Left hindlimb (tissue), 1 donor: ENCODE data around the gene IGSF11.
"Not testable (repeated sequence)": the region's sequence is repeated elsewhere in the genome, so short reads cannot be mapped to it uniquely, and the experiment has no call there.

Experiments
- DNase-seq: peaks from one replicate; pipeline ENCODE4 v3.0.0-alpha.2; 2018

Gene IGSF11

DNA sequence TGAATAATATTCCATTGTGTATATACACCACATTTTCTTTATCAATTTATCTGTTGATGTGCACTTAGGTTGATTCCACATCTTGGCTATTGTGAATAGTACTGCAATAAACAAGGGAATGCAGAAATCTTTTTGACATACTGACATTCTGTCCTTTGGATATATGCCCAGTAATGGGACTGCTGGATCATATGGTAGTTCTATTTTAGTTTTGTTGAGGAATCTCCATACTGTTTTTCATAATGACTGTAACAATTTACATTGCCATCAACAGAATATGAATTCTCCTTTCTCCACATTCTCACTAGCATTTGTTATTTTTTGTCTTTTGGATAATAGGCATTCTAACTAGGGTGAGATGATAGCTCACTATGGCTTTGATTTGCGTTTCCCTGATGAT lies 174.7 kb downstream of the IGSF11 start:
- DNase-seq = no peak

DNA sequence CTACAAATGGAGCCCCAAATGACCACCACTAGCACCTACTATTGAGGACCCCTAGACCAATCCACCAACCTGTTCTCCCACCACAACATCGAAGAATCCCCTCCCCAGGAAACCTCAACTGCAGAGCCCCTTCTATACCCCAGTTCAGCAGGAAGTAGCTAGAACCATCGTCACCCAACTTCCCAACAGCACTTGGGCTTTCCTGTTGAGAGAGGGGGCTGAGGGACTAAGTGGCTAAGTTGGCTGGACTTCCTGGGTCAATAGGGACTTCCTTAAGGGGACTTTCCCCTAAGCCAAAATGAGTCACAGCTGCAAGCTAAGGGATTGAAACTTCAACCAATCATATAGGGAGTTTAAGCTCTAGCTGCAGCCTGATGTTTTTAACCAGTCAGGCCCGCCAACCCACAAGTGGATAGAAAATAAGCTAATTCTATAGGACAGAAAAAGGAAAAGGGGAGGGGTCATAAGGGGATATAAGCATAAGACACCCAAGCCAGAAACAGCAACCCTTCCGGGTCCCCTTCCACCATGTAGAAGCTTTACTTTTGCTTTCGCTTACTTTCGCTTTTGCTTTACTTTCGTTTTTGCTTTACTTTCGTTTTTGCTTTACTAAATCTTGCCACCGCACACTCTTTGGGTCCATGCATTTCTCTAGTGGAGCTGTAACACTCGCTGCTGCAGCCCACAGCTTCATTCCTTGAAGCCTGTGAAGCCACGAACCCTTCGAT lies 183.0 kb downstream of the IGSF11 start:
- DNase-seq = not testable (repeated sequence)

DNA sequence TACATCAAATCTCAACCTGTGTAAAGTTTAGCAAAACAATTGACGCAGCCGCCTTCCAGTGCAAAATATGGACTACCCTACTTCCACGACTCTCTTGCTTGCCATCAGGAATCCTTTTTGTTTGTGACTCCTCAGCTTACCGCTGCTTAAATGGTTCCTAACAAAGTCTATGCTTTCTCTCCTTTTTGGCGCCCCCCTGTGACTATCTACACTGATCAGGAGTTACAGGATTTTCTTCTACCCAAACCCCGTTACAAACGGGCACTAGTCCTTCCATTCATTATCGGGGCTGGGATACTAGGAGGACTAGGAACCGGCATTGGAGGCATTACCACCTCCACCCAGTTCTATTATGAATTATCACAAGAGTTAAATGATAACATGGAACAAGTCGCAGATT lies 184.0 kb downstream of the IGSF11 start:
- DNase-seq = no peak
